Measurements from ENCODE around the gene CMC2. TPM values are rescaled to one million over a fixed set of nuclear protein-coding genes. Genes with fewer than 3 reads are reported as not detected.

Gene CMC2
- 40.0 and 40.4 TPM in 2 replicates for total RNA-seq (2013; cell fraction: nucleolus; rRNA removed)
- total RNA-seq (2014; rRNA removed) (87.8 and 104 TPM in 2 replicates), total RNA-seq (2014; rRNA removed; fragmentation: Illumina TruSeq; extraction: Trizol) (62.5 and 62.8 TPM in 2 replicates), total RNA-seq (2021) (79.8 and 87.8 TPM in 2 replicates), polyA plus RNA-seq (2011; rRNA removed) (236 and 293 TPM in 2 replicates), polyA plus RNA-seq (2014; fragmentation: Illumina TruSeq; extraction: Trizol) (86.8 and 93.5 TPM in 2 replicates), polyA plus RNA-seq (2014; fragmentation: Nextera tagmentation; extraction: Ambion mirVana) (100 to 1,000 TPM; 248 to 251 TPM), polyA plus RNA-seq (2014; rRNA removed) (97.1 and 117 TPM in 2 replicates), polyA plus RNA-seq (2016; fragmentation: Nextera tagmentation; extraction: Ambion mirVana) (100 to 1,000 TPM; 217 to 223 TPM), polyA minus RNA-seq (2011; rRNA and poly(A)+ RNA removed) (56.1 and 61.9 TPM in 2 replicates), Bru-seq, nascent RNA (percentile 86 among the genes with signal in this experiment), BruChase-seq, experiment 1, labeled RNA remaining after a 6-hour chase (percentile 76 among the genes with signal in this experiment), BruChase-seq, experiment 2, labeled RNA remaining after a 2-hour chase (percentile 84 among the genes with signal in this experiment)
- polyA plus RNA-seq (2011; ENCODE audit: low read depth): 49.4 TPM
- 178 and 184 TPM in 2 replicates for polyA plus RNA-seq (2011; cell fraction: cytosol; rRNA removed)
- 97.1 and 105 TPM in 2 replicates for polyA plus RNA-seq (2011; cell fraction: nucleus; rRNA removed)
- polyA plus RNA-seq (2012): 76.8 and 82.9 TPM in 2 replicates
- 27.7 and 36.4 TPM in 2 replicates for polyA minus RNA-seq (2011; cell fraction: cytosol; rRNA and poly(A)+ RNA removed)
- polyA minus RNA-seq (2011; cell fraction: nucleus; rRNA and poly(A)+ RNA removed): 34.9 and 46.2 TPM in 2 replicates
- long read RNA-seq, experiment 1, full-length matches to known transcripts: 23 of 42 reads
- long read RNA-seq, experiment 1, partial matches to known transcripts: 1 of 42 reads
- long read RNA-seq, experiment 1, other reads (novel, unspliced or antisense): 18 of 42 reads
- long read RNA-seq, experiment 2, full-length matches to known transcripts: 93 of 151 reads
- long read RNA-seq, experiment 2, partial matches to known transcripts: 3 of 151 reads
- long read RNA-seq, experiment 2, other reads (novel, unspliced or antisense): 55 of 151 reads

DNA sequence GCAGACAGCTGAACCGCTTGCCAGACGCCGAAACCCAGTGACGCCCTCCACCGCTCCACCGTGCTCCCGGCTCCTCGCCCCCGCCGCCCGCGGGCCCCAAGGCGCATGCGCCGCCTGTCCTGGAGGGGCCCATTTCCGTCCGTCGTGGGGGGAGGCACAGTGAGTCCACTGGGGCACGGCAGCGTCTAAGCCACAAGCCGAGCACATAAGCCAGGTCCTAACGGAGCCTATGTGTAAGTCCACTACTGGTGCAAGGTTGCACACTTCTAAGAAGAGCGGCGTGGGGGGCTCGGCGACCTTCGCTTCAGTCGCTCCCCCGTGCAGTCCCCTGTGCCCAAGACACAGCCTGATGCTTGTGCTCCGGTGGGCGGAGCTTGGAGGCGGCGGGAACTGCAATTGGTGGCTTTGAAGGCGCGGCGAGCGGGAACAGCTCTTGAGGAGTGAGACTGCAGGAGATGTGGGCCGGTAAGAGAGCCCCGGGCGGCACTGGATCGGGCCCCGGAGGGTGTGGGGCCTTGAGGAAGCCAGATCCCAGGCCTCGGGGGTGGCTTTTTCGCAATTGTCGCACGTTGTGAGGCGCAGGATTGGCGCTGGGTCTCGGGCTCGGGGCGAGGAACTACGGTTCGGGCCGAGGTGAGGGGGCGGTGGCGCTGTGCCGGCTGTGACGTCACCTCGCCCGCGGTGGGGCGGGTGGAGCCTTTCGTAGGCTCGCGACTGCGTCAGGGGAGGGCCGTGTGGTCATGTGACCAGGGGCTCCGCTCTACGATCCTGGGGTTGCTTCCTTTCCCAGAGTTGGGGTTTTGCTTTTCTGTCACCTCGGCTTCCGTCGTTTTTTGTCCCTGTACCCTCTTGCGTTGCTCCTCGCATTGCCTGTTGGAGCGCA lies at the start of gene CMC2, which contains the start of gene CENPN:
CMC2 (minus strand) TSS at position 73 of the 883 bp plus-strand sequence. CDS start 9,491 bp downstream, outside the sequence.
CENPN (plus strand) TSS at position 402 of the 883 bp plus-strand sequence. CDS start 4,726 bp downstream, outside the sequence.
- ChIA-PET CTCF (interaction anchor here (0.5 to 1.0 kb wide), 5 partner anchors 27 to 83 kb away, joined by 3 to 5 read pairs (median 3); partner anchors contain the start of gene ATMIN), POLR2A (interaction anchor here (1.1 to 4.2 kb wide), 4 partner anchors 10 to 70 kb away, joined by 5 to 25 read pairs (median 10); partner anchors contain the start of genes ATMIN and C16orf46), SMC1A (ENCODE audit: uncharacterized antibody, unreplicated experiment) (interaction anchor here (0.9 to 1.4 kb wide), 2 partner anchors 9 to 14 kb away, joined by 4 read pairs; no protein-coding TSS in a partner anchor), RAD21 (ENCODE audit: unreplicated experiment) (interaction anchor here (0.6 to 1.0 kb wide), 2 partner anchors 10 to 28 kb away, joined by 4 to 6 read pairs; partner anchors contain the start of gene ATMIN)
- Histone ChIP-seq H3K79me2 (ENCODE audit: control insufficient read depth, insufficient read depth, low read length) (peaks cover 79% of the 10 kb centered on the region), H3K9me3 (replicated peaks; ENCODE audit: control insufficient read depth, insufficient read depth, low read length) (no peaks in the 10 kb centered on the region), H3K4me2 (ENCODE audit: control insufficient read depth, insufficient read depth) (peak within 1 kb of the TSS; percentile 84), H3K9ac (ENCODE audit: control insufficient read depth, insufficient read depth, low read length) (peak within 1 kb of the TSS; percentile 97), H4K20me1 (ENCODE audit: control insufficient read depth, insufficient read depth) (no peaks in the 10 kb centered on the region), H3K27me3 (replicated peaks in 1 of 2; ENCODE audit: control insufficient read depth in 2 of 2, insufficient read depth in 2 of 2, low read length in 1 of 2) (no peaks in the 10 kb centered on the region), H2AFZ (ENCODE audit: control insufficient read depth, low read depth, low read length) (peak within 1 kb of the TSS; percentile 100), H3K4me3 (peak within 1 kb of the TSS; percentile 93), H3K27ac (ENCODE audit: control insufficient read depth, insufficient read depth) (peak within 1 kb of the TSS; percentile 100), H3K36me3 (ENCODE audit: control insufficient read depth in 2 of 2, insufficient read depth in 2 of 2, low read length in 1 of 2) (peaks cover 2 to 3% of the 10 kb centered on the region in 2 experiments; a peak in 2 of 4 replicates), H3K4me1 (ENCODE audit: control insufficient read depth, insufficient read depth, low read length) (peaks cover 9% of the 10 kb centered on the region)
- in situ Hi-C loops (cut with MboI) (no loop called here), intact Hi-C loops (cut with micrococcal nuclease; ENCODE audit: unreplicated experiment) (loop anchor here (1.0 to 10.0 kb wide), 5 partner anchors 28 to 1648 kb away; partner anchors contain the start of genes ATMIN, C16orf46 and GAN)
- peak; percentile 87 for ATAC-seq
- WGBS (ENCODE audit: insufficient coverage, insufficient replicate concordance, low lambda C conversion rate, missing lambda C conversion rate): 1% methylated on average over 65 of the region's 75 CpGs
- FAIRE-seq: peak; percentile 85
- DNase-seq (ENCODE audit: low read depth, low spot score): peak; percentile 95
- TSS peak; percentile 62 for BruUV-seq (replicated peaks)
- TF ChIP-seq, protein P1, sequence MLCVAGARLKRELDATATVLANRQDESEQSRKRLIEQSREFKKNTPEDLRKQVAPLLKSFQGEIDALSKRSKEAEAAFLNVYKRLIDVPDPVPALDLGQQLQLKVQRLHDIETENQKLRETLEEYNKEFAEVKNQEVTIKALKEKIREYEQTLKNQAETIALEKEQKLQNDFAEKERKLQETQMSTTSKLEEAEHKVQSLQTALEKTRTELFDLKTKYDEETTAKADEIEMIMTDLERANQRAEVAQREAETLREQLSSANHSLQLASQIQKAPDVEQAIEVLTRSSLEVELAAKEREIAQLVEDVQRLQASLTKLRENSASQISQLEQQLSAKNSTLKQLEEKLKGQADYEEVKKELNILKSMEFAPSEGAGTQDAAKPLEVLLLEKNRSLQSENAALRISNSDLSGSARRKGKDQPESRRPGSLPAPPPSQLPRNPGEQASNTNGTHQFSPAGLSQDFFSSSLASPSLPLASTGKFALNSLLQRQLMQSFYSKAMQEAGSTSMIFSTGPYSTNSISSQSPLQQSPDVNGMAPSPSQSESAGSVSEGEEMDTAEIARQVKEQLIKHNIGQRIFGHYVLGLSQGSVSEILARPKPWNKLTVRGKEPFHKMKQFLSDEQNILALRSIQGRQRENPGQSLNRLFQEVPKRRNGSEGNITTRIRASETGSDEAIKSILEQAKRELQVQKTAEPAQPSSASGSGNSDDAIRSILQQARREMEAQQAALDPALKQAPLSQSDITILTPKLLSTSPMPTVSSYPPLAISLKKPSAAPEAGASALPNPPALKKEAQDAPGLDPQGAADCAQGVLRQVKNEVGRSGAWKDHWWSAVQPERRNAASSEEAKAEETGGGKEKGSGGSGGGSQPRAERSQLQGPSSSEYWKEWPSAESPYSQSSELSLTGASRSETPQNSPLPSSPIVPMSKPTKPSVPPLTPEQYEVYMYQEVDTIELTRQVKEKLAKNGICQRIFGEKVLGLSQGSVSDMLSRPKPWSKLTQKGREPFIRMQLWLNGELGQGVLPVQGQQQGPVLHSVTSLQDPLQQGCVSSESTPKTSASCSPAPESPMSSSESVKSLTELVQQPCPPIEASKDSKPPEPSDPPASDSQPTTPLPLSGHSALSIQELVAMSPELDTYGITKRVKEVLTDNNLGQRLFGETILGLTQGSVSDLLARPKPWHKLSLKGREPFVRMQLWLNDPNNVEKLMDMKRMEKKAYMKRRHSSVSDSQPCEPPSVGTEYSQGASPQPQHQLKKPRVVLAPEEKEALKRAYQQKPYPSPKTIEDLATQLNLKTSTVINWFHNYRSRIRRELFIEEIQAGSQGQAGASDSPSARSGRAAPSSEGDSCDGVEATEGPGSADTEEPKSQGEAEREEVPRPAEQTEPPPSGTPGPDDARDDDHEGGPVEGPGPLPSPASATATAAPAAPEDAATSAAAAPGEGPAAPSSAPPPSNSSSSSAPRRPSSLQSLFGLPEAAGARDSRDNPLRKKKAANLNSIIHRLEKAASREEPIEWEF (IDR thresholded peaks at IDR 0.05; ENCODE audit: insufficient replicate concordance, low read depth, low read length): no peak
- TF ChIP-seq FOXM1 (IDR thresholded peaks at IDR 0.05; ENCODE audit: low read depth, low read length) (0 out of 2 replicates have a peak, but pooled peaks have one; percentile 49), SP1 (IDR thresholded peaks at IDR 0.05; ENCODE audit: low read depth, low read length) (peak; percentile 84), SIN3A (IDR thresholded peaks at IDR 0.05; ENCODE audit: low read depth, low read length) (peak; percentile 97), TAF1 (IDR thresholded peaks at IDR 0.05; ENCODE audit: borderline replicate concordance, low read depth, low read length) (peak; percentile 55), JUND (IDR thresholded peaks at IDR 0.05; ENCODE audit: low read depth, low read length) (peak; percentile 100), NFYB (IDR thresholded peaks at IDR 0.05; ENCODE audit: insufficient read depth, low read depth, low read length) (peak; percentile 67; the same call in 1 of the 2 replicates)
- TF ChIP-seq, protein P2, sequence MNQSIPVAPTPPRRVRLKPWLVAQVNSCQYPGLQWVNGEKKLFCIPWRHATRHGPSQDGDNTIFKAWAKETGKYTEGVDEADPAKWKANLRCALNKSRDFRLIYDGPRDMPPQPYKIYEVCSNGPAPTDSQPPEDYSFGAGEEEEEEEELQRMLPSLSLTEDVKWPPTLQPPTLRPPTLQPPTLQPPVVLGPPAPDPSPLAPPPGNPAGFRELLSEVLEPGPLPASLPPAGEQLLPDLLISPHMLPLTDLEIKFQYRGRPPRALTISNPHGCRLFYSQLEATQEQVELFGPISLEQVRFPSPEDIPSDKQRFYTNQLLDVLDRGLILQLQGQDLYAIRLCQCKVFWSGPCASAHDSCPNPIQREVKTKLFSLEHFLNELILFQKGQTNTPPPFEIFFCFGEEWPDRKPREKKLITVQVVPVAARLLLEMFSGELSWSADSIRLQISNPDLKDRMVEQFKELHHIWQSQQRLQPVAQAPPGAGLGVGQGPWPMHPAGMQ (IDR thresholded peaks at IDR 0.05; ENCODE audit: borderline replicate concordance): no peak

All from GM12878 (cell line).